HCT116 (cell line): Measurements from ENCODE around the gene MED14. TPM values are rescaled to one million over a fixed set of nuclear protein-coding genes. Genes with fewer than 3 reads are reported as not detected.

Experiments
- ATAC-seq: fragments of 200-7000 bp; cut with Tn5 transposase; 2 replicates; pipeline ENCODE4 v1.9.1; 2020; ENCODE audit warnings: mild to moderate bottlenecking, moderate library complexity
- BruUV-seq: library from RNA; stranded (reverse); fragments of 400-500 nt; replicated peaks from 2 replicates; lab custom pipeline; 2021; lab: Mats Ljungman, UMichigan
- CTCF ChIA-PET: fragments of 300-600 bp; sonication (Branson Sonifier 250); formaldehyde crosslinking; loops from one replicate; lab custom pipeline; 2021; ENCODE audit warnings: antibody characterized with exemption; lab: Charles Lee
- POLR2A ChIA-PET: fragments of 300-600, 350-600 bp; sonication (Branson Sonifier 250); formaldehyde crosslinking; loops from one replicate; lab custom pipeline; 2021; ENCODE audit warnings: antibody characterized with exemption; lab: Charles Lee
- RAD21 ChIA-PET, 2 experiments: fragments of 300-600 bp; sonication (Branson Sonifier 250); formaldehyde crosslinking; loops; one replicate each; lab custom pipeline; 2023; ENCODE audit warnings: low total read pairs in 2 of 2; ENCODE audit not compliant: uncharacterized antibody in 2 of 2, unreplicated experiment in 2 of 2, low non-redundant PET in 1 of 2; lab: Charles Lee
- DNase-seq: peaks from one replicate; pipeline ENCODE4 v3.0.0-alpha.2; 2010; ENCODE audit warnings: low read depth, low spot score
- H2AFZ ChIP-seq: fragments of 200-600 bp; shearing (Covaris generic), sonication (generic); 2 replicates; pipeline ENCODE4 v1.6.1; 2017; ENCODE audit warnings: low read depth, mixed run types, mixed read lengths, antibody characterized with exemption, low read length; ENCODE audit not compliant: poor library complexity, severe bottlenecking
- H3K27ac ChIP-seq: 2 replicates; pipeline ENCODE4 v1.5.1; 2012; ENCODE audit warnings: low read depth, low read length
- H3K27me3 ChIP-seq: fragments of 200-600 bp; sonication (generic); 2 replicates; pipeline ENCODE4 v1.6.1; 2016; ENCODE audit warnings: mixed run types, low read length, mixed read lengths; ENCODE audit not compliant: insufficient read depth
- H3K36me3 ChIP-seq, 2 experiments: fragments of 200-500 bp in 1 of 2; fragments of 200-600 bp in 1 of 2; sonication (Bioruptor generic) in 1 of 2; sonication (generic) in 1 of 2; 2 replicates each; pipeline versions ENCODE4 v1.5.1 to v1.6.1; 2014 to 2016; ENCODE audit warnings: low read length in 2 of 2, inconsistent platforms in 1 of 2, mixed read lengths in 1 of 2, mixed run types in 1 of 2; ENCODE audit not compliant: insufficient read depth in 2 of 2, control insufficient read depth in 1 of 2
- H3K4me1 ChIP-seq, 2 experiments: fragments of 200-600 bp in 1 of 2; sonication (generic) in 1 of 2; 2 replicates each; pipeline versions ENCODE4 v1.5.1 to v1.6.1; 2012 to 2017; ENCODE audit warnings: low read length in 2 of 2, inconsistent platforms in 1 of 2, mild to moderate bottlenecking in 1 of 2, mixed read lengths in 1 of 2, mixed run types in 1 of 2, moderate library complexity in 1 of 2; ENCODE audit not compliant: insufficient read depth in 2 of 2, control insufficient read depth in 1 of 2
- H3K4me2 ChIP-seq: fragments of 200-600 bp; sonication (generic); 2 replicates; pipeline ENCODE4 v1.6.1; 2017; ENCODE audit warnings: mixed run types, low read length, mixed read lengths
- H3K4me3 ChIP-seq, 2 experiments: fragments of 200-600 bp in 1 of 2; sonication (generic) in 1 of 2; replicated peaks in 1 of 2; 2 replicates each; pipeline ENCODE4 v1.5.1; 2011 to 2016; ENCODE audit warnings: low read length in 2 of 2, control low read depth in 1 of 2, low read depth in 1 of 2, mild to moderate bottlenecking in 1 of 2, mixed read lengths in 1 of 2, mixed run types in 1 of 2
- H3K79me2 ChIP-seq: fragments of 200-600 bp; sonication (generic); 2 replicates; pipeline ENCODE4 v1.6.1; 2017; ENCODE audit warnings: mild to moderate bottlenecking, mixed run types, low read length, moderate library complexity, mixed read lengths; ENCODE audit not compliant: insufficient read depth
- H3K9ac ChIP-seq: fragments of 200-600 bp; sonication (generic); 2 replicates; pipeline ENCODE4 v1.6.1; 2016; ENCODE audit warnings: low read length, mixed read lengths
- H3K9me2 ChIP-seq: fragments of 200-600 bp; sonication (generic), shearing (Covaris generic); 2 replicates; pipeline ENCODE4 v1.6.1; 2017; ENCODE audit warnings: mixed run types, mild to moderate bottlenecking, moderate library complexity; ENCODE audit not compliant: insufficient read depth
- H3K9me3 ChIP-seq, 2 experiments: fragments of 200-500 bp in 1 of 2; fragments of 200-600 bp in 1 of 2; sonication (Bioruptor generic) in 1 of 2; sonication (generic) in 1 of 2; 2 replicates each; pipeline ENCODE4 v1.6.1; 2014 to 2017; ENCODE audit warnings: low read length in 2 of 2, mixed read lengths in 2 of 2, inconsistent platforms in 1 of 2, low read depth in 1 of 2, mild to moderate bottlenecking in 1 of 2, mixed run types in 1 of 2, moderate library complexity in 1 of 2; ENCODE audit not compliant: control insufficient read depth in 1 of 2, insufficient read depth in 1 of 2
- H4K20me1 ChIP-seq: fragments of 200-600 bp; sonication (generic), shearing (Covaris generic); 2 replicates; pipeline ENCODE4 v1.6.1; 2017; ENCODE audit warnings: mixed run types, mild to moderate bottlenecking, moderate library complexity; ENCODE audit not compliant: insufficient read depth
- CBX3 ChIP-seq: IDR thresholded peaks from 2 replicates; pipeline ENCODE4 v1.6.1; 2012; ENCODE audit warnings: low read depth
- CEBPB ChIP-seq: IDR thresholded peaks from 2 replicates; pipeline ENCODE4 v1.6.1; 2012; ENCODE audit warnings: low read depth
- FOSL1 ChIP-seq: IDR thresholded peaks from 2 replicates; pipeline ENCODE4 v1.6.1; 2012; ENCODE audit warnings: low read depth
- JUND ChIP-seq: IDR thresholded peaks from 2 replicates; pipeline ENCODE4 v1.6.1; 2012
- SP1 ChIP-seq: IDR thresholded peaks from 2 replicates; pipeline ENCODE4 v1.6.1; 2012; ENCODE audit warnings: low read depth
- TCF7L2 ChIP-seq: IDR thresholded peaks from 2 replicates; pipeline ENCODE4 v1.7.0; 2011; ENCODE audit warnings: borderline replicate concordance, inconsistent platforms; ENCODE audit not compliant: insufficient read depth, insufficient read length; ENCODE audit errors: extremely low read depth
- ZFX ChIP-seq: fragments of 450-650 bp; IDR thresholded peaks from 2 replicates; pipeline ENCODE4 v1.6.1; 2017
- ZNF274 ChIP-seq: fragments of 200-500 bp; sonication (Bioruptor generic); IDR thresholded peaks from 2 replicates; pipeline ENCODE4 v1.6.1; 2014; ENCODE audit warnings: mild to moderate bottlenecking, low read depth, low read length, inconsistent platforms
- intact Hi-C: fragments of 100-400 bp; cut with micrococcal nuclease; formaldehyde crosslinking; loops from 2 replicates; pipeline ENCODE4 v1.10.0; 2022
- total RNA-seq: library from RNA; stranded (reverse); gene quantifications from one replicate; pipeline ENCODE4 v1.2.1, GENCODE V29; 2021; ENCODE audit not compliant: unreplicated experiment
- TF ChIP-seq, protein P1 (sequence below): IDR thresholded peaks from 2 replicates; pipeline ENCODE4 v1.6.1; 2012
- TF ChIP-seq, protein P2 (sequence below): IDR thresholded peaks from 2 replicates; pipeline ENCODE4 v1.6.1; 2012

Gene MED14
- total RNA-seq, 1 experiment from 2014 or later = 51.8 TPM

DNA sequence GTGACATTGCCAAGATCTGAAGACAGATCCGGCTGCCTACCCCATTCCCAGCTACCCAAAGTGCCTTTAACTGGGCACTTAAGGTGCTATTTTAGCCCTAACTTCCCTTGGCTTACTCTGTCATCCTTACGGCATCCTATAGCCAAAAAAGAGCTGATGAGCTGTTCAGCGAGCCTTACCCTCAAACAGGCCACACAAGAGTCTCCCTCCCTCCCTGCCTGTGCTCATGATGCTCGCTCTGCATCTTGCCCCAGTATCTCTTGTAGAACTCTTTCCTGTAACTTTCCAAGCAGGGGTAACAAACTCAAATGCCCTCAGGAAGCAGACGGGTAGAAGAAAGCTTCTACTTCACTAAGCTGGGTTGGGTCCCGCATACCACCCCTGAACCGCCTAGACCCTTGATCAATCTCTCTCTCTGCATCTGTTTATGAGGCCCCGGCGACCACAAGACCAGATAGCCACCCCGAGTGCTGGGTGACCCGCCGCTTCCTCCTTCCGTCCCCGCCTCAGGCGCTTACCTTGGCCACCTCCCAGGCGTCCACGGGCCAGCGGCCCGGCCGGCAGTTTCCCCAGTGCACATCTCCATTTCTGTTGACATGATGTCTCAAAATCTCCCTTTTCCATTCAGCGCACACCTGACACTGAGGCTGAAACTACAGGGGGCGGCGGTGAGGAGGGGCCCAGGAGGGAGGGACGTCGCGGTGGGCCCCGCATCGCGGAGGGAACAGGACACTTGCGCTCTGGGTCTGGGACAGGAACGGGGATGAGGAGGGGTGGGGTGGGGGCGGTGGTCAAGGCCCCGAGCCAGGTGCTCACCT, 88.6 kb downstream of the MED14 start:
- ATAC-seq (peak; percentile 50), DNase-seq (no peak)
- ChIA-PET RAD21 (no interaction called here), POLR2A (no interaction called here), CTCF (no interaction called here)
- Histone ChIP-seq H3K9me2 (no peaks in the 10 kb centered on the region), H3K9me3 (no peaks in the 10 kb centered on the region), H3K4me3 (peak overlapping the region; percentile 65 to 72), H3K27ac (peak overlapping the region; percentile 53; the same call in 1 of the 2 replicates), H3K9ac (peak overlapping the region; percentile 73), H3K36me3 (no peaks in the 10 kb centered on the region), H4K20me1 (no peaks in the 10 kb centered on the region), H3K27me3 (no peaks in the 10 kb centered on the region), H3K4me1 (peaks cover 4 to 10% of the 10 kb centered on the region in 2 experiments; a peak in 2 of 4 replicates), H2AFZ (no peak overlapping the region), H3K4me2 (peak overlapping the region; percentile 79), H3K79me2 (peaks cover 27% of the 10 kb centered on the region)
- TF ChIP-seq FOSL1 = no peak
- TF ChIP-seq JUND = no peak
- no peak for TF ChIP-seq TCF7L2
- no peak for TF ChIP-seq SP1
- TF ChIP-seq, protein P1, sequence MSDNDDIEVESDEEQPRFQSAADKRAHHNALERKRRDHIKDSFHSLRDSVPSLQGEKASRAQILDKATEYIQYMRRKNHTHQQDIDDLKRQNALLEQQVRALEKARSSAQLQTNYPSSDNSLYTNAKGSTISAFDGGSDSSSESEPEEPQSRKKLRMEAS = no peak
- no peak for TF ChIP-seq ZNF274
- no peak for TF ChIP-seq CEBPB
- TF ChIP-seq ZFX = no peak
- TF ChIP-seq, protein P2, sequence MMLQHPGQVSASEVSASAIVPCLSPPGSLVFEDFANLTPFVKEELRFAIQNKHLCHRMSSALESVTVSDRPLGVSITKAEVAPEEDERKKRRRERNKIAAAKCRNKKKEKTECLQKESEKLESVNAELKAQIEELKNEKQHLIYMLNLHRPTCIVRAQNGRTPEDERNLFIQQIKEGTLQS = no peak
- TF ChIP-seq CBX3 = no peak
- intact Hi-C loops = no loop called here
- BruUV-seq = TSS peak; percentile 34
